Cardiac muscle cell (in vitro differentiated cells and primary cell): ENCODE results near the gene KRTAP10-7. TPM values are rescaled to one million over a fixed set of nuclear protein-coding genes. Genes with fewer than 3 reads are reported as not detected.
"Not testable (repeated sequence)": the region's sequence is repeated elsewhere in the genome, so short reads cannot be mapped to it uniquely, and the experiment has no call there.

ENCODE experiments used
- DNase-seq, 2 donors: peaks; one replicate each; pipeline versions ENCODE4 v3.0.0 to v3.0.0-alpha.2; 2010 to 2017; ENCODE audit warnings: low read depth in 1 of 2, low spot score in 1 of 2
- H3K27ac ChIP-seq: fragments of 200-600 bp; sonication (generic); 2 replicates; pipeline ENCODE4 v1.5.1; 2016
- H3K27me3 ChIP-seq: fragments of 200-600 bp; sonication (generic); 2 replicates; pipeline ENCODE4 v1.6.0; 2016; ENCODE audit warnings: control low read depth
- H3K36me3 ChIP-seq: fragments of 200-600 bp; sonication (generic); 2 replicates; pipeline ENCODE4 v1.5.1; 2016; ENCODE audit warnings: control low read depth
- H3K4me1 ChIP-seq: fragments of 200-600 bp; sonication (generic); 2 replicates; pipeline ENCODE4 v1.8.1; 2017; ENCODE audit warnings: low read depth, mild to moderate bottlenecking, mixed run types
- H3K4me3 ChIP-seq: fragments of 200-600 bp; sonication (generic); 2 replicates; pipeline ENCODE4 v1.5.1; 2016; ENCODE audit warnings: mild to moderate bottlenecking
- H3K9me3 ChIP-seq: fragments of 200-600 bp; sonication (generic); 2 replicates; pipeline ENCODE4 v1.5.1; 2017; ENCODE audit warnings: low read depth, mild to moderate bottlenecking, control low read depth
- CTCF ChIP-seq: IDR thresholded peaks from 2 replicates; pipeline ENCODE4 v1.5.1; 2012; ENCODE audit warnings: low read depth, mild to moderate bottlenecking, low read length
- polyA plus RNA-seq: library from polyadenylated mRNA; unstranded; fragments of >200 nt; fragmentation: Nextera tagmentation; extraction: Ambion mirVana; gene quantifications from 2 replicates; pipeline ENCODE4 v1.2.1, GENCODE V29; 2016
- total RNA-seq: library from RNA; depleted of rRNA; stranded (reverse); fragments of >200 nt; gene quantifications from 2 replicates; pipeline ENCODE4 v1.2.3, GENCODE V29; 2016

The KRTAP10-7 gene
- total and polyA plus RNA-seq, 2 experiments from 2014 or later = not detected

DNA sequence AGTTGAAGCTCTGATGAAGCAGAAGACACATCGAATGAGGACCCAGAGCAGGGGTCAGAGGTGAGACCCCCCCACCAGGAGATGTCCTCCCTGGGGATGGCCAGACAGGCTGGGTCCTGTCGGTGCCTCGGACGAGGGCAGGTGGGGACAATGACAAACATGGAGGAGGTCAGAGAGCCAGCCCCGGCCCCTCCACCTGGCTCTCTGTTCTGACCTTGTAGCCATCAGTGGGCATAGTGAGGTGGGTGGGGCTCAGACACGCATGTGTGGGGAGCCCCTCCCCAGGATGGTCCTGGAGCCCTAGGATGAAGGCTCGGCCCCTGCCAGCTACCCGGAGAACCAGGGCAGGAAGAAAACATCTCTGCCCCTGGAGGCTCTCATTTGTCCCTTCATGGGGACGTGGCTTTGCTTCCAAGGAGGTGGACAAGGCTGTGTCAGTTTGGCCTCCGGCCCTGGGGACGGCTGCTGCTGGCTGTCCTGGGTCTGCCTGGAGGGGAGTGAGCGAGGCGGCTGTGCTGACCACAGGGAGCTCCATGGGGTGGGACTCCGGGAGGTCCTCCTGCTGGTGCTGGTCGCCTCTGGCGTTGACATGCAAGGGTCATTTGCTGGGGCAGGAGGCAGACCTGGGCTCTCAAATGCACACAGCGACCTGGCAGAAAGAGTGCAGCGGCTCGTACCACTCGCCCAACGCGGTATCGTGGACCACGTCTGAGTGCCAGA lies 10.7 kb upstream of the KRTAP10-7 start:
- Histone ChIP-seq H3K4me3 (no peak overlapping the region), H3K36me3 (no peaks in the 10 kb centered on the region), H3K4me1 (peaks cover 18% of the 10 kb centered on the region), H3K27ac (no peak overlapping the region), H3K27me3 (no peaks in the 10 kb centered on the region), H3K9me3 (no peaks in the 10 kb centered on the region)
- DNase-seq = no peak
- TF ChIP-seq CTCF = no peak

GRCh38 chr21:44590311-44590721 lies 10.1 kb upstream of the KRTAP10-7 start:
- no peak for TF ChIP-seq CTCF
- Histone ChIP-seq H3K9me3 (no peaks in the 10 kb centered on the region), H3K4me1 (peaks cover 18% of the 10 kb centered on the region), H3K36me3 (no peaks in the 10 kb centered on the region), H3K27ac (no peak overlapping the region), H3K27me3 (no peaks in the 10 kb centered on the region), H3K4me3 (no peak overlapping the region)
- no peak for DNase-seq

DNA sequence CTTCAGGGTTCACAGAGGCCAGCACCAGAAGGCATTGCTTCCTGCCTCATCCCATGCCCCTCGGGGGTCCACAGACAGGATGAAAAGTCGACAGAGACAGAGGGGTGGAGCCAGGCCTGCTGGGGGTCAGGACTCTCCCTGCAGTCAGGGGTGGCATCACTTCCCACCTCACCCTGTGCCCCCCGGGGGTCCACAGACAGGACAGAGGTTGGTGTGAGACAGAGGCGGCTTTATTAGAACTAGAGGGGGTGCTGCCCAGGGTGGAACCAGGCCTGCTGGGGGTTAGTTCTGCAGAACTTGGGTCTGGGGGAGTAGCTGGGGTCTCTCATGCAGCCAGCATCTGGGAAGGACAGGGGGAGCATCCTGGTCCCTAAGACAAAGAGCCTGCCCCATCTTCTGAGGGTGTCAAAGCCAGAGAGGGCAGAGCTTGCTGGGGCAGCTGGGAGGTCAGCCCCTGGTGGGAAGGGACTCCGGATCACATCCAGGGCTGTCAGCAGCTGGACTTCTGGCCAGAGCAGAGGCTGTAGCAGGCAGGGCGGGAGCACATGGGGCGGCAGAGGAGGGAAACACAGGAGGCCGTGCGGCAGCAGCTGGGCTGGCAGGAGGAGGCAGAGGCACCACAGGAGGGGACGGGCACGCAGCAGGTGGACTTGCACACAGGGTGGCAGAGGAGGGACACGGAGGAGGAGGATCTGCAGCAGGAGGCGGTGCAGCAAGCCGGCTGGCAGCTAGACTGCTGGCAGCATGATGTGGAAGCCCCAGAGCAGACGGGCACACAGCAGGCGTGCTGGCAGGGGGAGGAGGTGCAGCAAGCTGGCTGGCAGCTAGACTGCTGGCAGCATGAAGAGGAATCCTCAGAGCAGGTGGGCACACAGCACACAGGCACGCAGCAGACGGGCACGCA lies 9.2 kb upstream of the KRTAP10-7 start:
- not testable (repeated sequence) for H3K9me3 ChIP-seq, H3K4me3 ChIP-seq, H3K27ac ChIP-seq, H3K27me3 ChIP-seq, H3K36me3 ChIP-seq, DNase-seq
- H3K4me1 ChIP-seq = peaks cover 18% of the 10 kb centered on the region

- H3K4me1 ChIP-seq = peaks cover 18% of the 10 kb centered on the region
- H3K9me3 ChIP-seq, H3K27ac ChIP-seq, H3K27me3 ChIP-seq, H3K36me3 ChIP-seq, H3K4me3 ChIP-seq, DNase-seq: not testable (repeated sequence)
These were observed 8.6 kb upstream of the KRTAP10-7 start for GRCh38 chr21:44591801-44592130.

DNA sequence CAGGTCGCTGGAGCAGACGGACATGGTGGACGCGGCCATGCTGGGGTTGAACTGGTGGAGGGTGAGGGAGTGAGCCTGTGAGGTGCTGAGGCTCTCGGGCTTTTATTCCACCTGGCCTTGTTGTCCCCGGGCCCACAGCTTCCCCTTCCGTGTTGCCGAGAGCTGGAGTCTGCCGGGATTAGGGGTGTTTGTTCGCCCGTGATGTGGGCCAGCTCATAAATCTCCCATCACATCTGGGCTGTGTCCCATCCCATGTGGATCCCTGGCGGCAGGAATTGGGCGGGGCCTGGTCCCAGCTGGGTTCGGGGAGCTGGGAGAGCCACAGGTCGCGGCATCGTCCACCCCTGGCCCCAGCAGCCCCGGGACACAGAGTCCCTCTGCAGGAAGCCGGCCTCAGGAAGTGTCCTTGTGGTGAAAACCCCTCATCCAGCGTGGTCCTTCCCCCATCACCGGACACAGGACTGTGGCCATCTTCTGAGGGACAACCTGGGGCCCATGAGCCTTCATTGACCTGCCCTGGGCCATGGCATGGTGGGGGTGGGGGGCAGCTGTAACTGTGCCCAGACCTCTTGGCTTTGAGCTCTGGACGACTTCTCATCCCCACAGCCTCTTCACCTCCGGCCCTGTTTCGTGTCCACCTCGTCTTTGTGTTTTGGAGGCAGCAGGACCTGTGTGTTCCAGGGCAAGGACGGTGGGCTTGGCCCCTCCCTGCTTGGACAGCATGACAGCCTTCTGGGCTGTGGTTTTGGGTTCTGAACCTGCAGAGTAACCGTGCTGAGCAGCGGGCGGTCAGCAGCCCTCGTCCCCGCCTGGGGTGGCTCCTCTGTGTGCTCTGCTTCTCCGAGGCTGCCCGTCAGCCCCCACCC lies 7.7 kb upstream of the KRTAP10-7 start, which contains the start of gene KRTAP10-6:
KRTAP10-6 (minus strand) TSS at position 60 of the 866 bp plus-strand sequence; CDS start at position 39, 21 bp downstream.
- H3K27ac ChIP-seq = peak within 1 kb of the TSS; percentile 64
- TF ChIP-seq CTCF = no peak
- H3K4me3 ChIP-seq = no peak within 1 kb of the TSS
- no peaks in the 10 kb centered on the region for H3K36me3 ChIP-seq
- peaks cover 18% of the 10 kb centered on the region for H3K4me1 ChIP-seq
- no peak for DNase-seq
- no peaks in the 10 kb centered on the region for H3K9me3 ChIP-seq
- no peaks in the 10 kb centered on the region for H3K27me3 ChIP-seq
